K562 treated with DMSO at 1 percent for 48 hours (cell line): ENCODE measurements around the gene SLAMF9. TPM values are rescaled to one million over a fixed set of nuclear protein-coding genes. Genes with fewer than 3 reads are reported as not detected.

Experiments used
- total RNA-seq: library from RNA; unstranded; fragments of 300-600 nt; gene quantifications from 2 replicates; pipeline ENCODE4 v1.2.3, GENCODE V29; 2022; ENCODE audit warnings: low replicate concordance; ENCODE audit errors: extremely low read depth

SLAMF9 gene
- total RNA-seq, result not detected in 2 replicates

DNA sequence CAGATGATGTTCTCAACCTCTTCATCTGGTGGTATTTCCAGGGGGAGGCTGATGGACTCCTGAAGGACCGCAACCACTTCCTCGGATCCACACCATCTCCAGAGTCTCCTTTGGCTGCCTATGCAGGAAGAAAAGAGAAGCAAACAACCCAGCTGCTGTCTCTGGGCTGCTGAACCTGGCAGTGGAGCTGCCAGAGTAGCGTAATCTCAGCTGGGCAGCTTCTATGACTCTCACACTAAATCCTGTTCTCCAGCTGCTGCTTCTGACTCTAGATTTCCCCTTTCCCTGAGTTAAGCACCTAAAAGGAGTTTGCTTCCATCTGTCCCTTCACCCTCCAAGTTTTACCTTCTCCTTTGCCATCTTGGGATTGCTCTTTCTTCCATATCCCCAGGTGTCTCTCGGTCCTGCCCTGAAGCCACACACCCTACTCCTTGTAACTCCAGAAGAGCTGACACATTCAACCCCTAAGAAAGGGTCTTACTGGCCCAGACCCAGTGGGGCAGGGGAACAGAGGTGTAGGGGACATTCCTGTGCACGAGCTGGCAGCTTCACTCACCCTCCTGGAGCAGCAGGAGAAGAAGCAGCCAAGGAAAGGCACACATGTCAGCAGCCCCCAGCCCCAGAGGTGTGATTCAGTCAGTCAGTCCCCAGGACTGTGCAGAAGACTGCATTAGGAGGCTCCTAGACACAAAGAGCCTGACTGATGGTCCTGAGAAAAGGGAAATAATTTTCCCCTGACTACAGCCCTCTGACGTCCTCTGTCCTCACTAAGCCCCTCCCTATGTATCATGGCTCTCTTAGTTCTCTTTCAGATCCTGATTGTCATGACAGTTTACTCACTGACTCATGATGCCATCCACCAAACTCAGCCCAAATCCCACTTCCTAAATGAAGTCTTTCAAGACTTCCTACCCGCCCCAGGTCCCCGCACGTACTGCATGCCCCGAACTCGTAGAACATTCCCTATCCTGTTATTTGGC lies at the start of gene SLAMF9:
TSS of gene SLAMF9 (minus strand) at position 702 of the 980 bp plus-strand sequence. CDS start at position 602, 100 bp downstream.

DNA sequence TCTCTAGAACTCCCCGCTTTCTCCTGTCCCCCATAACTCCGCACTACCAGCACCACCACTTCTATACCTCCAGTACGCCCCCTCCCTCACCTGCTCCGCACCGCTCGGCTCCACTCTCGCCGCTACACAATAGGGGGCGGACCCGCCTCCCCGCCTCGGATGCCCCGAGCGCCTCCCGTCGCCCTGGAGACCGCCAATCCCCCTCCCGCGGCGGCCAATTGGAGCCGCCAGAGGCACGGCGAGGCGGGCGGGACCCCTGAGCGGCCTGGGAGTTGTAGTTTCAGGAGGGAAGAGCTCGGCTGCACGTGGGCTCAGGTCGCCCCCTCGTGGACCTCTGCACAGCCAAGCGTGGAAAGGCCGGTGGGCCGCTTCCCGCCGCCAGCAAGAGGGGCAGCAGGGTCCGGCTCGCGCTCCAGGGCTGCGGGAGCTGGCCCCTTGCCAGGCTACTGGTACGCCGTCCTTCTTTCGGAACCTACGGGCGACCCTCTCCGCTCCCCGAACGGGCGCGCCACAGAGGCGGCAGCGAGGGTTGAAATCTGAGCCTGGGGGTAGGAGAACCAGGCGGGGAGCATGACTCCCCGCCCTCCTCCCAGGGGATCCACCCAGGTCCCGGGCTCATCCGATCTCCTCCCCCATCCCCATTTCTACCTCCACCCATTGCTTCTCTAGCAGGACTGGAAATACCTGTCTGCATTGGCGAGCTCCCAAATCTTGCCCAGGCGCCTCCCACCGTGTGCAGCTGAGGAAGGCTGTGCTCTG lies 8.4 kb downstream of the SLAMF9 start, which contains the start of gene IGSF9:
TSS of gene IGSF9 (minus strand) at position 131 of the 759 bp plus-strand sequence. CDS start 2,159 bp downstream, outside the sequence.

DNA sequence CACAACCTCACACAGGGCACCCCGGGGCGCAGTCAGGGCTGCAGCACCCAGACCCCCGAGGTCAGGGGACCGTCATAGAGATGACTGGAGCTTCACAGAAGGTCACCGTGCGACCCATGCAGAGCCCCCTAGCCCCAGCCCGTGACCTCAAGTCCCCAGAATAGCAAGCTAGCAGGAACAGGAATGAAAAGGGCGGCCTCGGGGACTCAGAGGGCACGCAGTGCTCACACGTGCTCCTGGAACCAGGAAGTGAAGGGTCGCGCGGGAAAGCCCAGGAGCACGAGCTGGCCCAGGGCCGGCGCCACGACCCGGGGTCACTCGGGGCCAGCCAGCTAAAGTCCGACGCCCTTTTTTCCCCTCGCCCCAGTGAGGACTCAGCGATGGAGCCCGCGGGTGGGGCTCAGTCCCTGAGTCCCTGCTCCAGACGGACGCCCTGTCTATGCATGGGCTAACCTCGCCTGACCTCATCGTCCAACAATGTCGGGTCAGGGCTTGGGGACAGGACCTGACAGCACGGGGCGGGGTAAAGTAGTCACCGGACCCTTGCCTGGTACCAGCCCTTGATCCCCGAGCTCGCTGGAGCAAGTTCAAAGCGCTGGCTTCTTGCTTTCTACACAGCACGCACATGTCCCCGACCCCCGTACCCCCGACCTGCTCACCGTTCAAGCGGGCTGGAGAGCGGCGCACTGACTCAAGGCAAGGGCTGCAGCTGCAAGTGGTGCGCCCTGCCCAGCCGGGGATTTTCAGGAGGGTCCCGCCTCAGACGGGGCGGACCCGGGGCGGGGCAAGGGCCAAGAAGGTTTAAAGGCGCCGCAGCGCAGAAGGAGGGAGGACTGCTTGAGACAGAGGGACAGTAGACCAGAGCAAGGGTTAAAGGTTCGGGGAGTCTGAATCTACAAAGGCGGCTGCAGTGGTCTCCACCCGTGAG lies 29.0 kb downstream of the SLAMF9 start, which contains the start of gene TAGLN2:
TSS of gene TAGLN2 (minus strand) at position 717 of the 928 bp plus-strand sequence. CDS start 4,998 bp downstream, outside the sequence.

Other genes with a start within 250 kb of the SLAMF9 start
- gene CRP, start 239.6 kb downstream of the SLAMF9 start, total RNA-seq, result not detected in 2 replicates
- not detected in 2 replicates for gene DUSP23, start 173.3 kb downstream of the SLAMF9 start, total RNA-seq
- not detected in 2 replicates for gene FCRL6, start 151.9 kb downstream of the SLAMF9 start, total RNA-seq
- not detected in 2 replicates for gene SLAMF8, start 127.4 kb downstream of the SLAMF9 start, total RNA-seq
- gene VSIG8, start 91.6 kb downstream of the SLAMF9 start, total RNA-seq, result not detected in 2 replicates
- not detected in 2 replicates for gene CFAP45, start 54.1 kb downstream of the SLAMF9 start, total RNA-seq
- 770 TPM in 1 of 2 replicates, not detected in the other for gene TAGLN2, start 28.7 kb downstream of the SLAMF9 start, total RNA-seq
- gene IGSF9, start 8.6 kb downstream of the SLAMF9 start, total RNA-seq, result not detected in 2 replicates
- not detected in 2 replicates for gene PIGM, start 77.8 kb upstream of the SLAMF9 start, total RNA-seq
- gene KCNJ10, start 115.9 kb upstream of the SLAMF9 start, total RNA-seq, result not detected in 2 replicates
- not detected in 2 replicates for gene KCNJ9, start 127.3 kb upstream of the SLAMF9 start, total RNA-seq
- not detected in 2 replicates for gene IGSF8, start 144.4 kb upstream of the SLAMF9 start, total RNA-seq
- gene ATP1A2, start 161.5 kb upstream of the SLAMF9 start, total RNA-seq, result not detected in 2 replicates
- not detected in 2 replicates for gene ATP1A4, start 197.4 kb upstream of the SLAMF9 start, total RNA-seq
- not detected in 2 replicates for gene CASQ1, start 236.3 kb upstream of the SLAMF9 start, total RNA-seq